ENCODE measurements around the gene CACNA2D3.

- no peak for TF ChIP-seq CTCF (IDR thresholded peaks at IDR 0.05; ENCODE audit: insufficient read depth, low read depth, low read length)
- no peak for TF ChIP-seq EZH2 (IDR thresholded peaks at IDR 0.05; ENCODE audit: insufficient read depth, low read length)
Measured at GRCh38 chr3:54633444-54634121, 511.2 kb downstream of the CACNA2D3 start.
